ENCODE data around the gene PAPSS1. TPM values are rescaled to one million over a fixed set of nuclear protein-coding genes. Genes with fewer than 3 reads are reported as not detected.

Gene PAPSS1
- total RNA-seq, 1 donor from 2014 or later: 60.3 TPM

GRCh38 chr4:107751670-107752069 lies 31.6 kb upstream of the PAPSS1 start:
- no peaks in the 10 kb centered on the region for H3K36me3 ChIP-seq (ENCODE audit: control insufficient read depth, insufficient read depth, low read length)
- no peaks in the 10 kb centered on the region for H3K27me3 ChIP-seq (ENCODE audit: control insufficient read depth, insufficient read depth, low read length)
- TF ChIP-seq, protein P1, sequence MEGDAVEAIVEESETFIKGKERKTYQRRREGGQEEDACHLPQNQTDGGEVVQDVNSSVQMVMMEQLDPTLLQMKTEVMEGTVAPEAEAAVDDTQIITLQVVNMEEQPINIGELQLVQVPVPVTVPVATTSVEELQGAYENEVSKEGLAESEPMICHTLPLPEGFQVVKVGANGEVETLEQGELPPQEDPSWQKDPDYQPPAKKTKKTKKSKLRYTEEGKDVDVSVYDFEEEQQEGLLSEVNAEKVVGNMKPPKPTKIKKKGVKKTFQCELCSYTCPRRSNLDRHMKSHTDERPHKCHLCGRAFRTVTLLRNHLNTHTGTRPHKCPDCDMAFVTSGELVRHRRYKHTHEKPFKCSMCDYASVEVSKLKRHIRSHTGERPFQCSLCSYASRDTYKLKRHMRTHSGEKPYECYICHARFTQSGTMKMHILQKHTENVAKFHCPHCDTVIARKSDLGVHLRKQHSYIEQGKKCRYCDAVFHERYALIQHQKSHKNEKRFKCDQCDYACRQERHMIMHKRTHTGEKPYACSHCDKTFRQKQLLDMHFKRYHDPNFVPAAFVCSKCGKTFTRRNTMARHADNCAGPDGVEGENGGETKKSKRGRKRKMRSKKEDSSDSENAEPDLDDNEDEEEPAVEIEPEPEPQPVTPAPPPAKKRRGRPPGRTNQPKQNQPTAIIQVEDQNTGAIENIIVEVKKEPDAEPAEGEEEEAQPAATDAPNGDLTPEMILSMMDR (IDR thresholded peaks at IDR 0.05; ENCODE audit: insufficient read depth, low read length, poor library complexity, severe bottlenecking): no peak
- DNase-seq (ENCODE audit: low read depth): no peak
- H3K4me3 ChIP-seq (ENCODE audit: low read depth, low read length): no peak overlapping the region

DNA sequence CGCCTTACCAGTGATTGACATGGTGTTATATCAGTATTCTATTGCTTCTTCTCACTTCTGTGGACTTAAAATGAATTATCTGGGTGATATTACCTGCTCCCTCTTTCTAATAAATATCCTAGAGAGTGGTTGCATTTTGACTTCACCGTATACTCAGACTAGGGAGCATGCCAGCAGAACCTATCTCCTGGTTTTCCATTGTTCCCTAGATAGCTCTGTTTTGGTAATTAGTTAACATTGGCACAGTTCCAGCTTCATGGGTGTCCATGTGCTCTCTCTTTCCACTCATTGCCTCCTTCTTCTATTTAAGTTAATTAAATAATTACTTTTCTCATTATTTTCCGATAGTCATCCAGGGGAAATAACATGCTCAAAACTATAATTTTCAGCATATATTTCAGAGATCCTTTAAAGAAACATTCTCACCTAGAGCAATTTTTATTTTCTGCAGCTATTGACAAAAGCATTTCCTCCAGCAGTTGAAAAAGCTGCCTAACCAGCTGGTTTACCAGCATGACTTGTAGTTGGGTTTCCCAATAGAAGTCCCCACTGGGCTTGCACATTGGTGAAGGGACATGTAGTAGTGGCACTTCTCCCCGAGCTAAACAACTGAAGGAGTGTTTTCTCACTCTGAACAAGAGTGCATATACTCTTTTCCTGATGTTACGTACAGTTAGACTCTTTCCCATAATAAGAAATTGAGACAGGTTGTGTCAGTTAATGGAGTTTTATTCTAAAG lies 27.9 kb upstream of the PAPSS1 start:
- Histone ChIP-seq H3K4me3 (ENCODE audit: low read depth, low read length) (no peak overlapping the region), H3K36me3 (ENCODE audit: control insufficient read depth, insufficient read depth, low read length) (no peaks in the 10 kb centered on the region), H3K27me3 (ENCODE audit: control insufficient read depth, insufficient read depth, low read length) (no peaks in the 10 kb centered on the region)
- TF ChIP-seq, protein P1 (IDR thresholded peaks at IDR 0.05; ENCODE audit: insufficient read depth, low read length, poor library complexity, severe bottlenecking): no peak
- no peak for DNase-seq (ENCODE audit: low read depth)

DNA sequence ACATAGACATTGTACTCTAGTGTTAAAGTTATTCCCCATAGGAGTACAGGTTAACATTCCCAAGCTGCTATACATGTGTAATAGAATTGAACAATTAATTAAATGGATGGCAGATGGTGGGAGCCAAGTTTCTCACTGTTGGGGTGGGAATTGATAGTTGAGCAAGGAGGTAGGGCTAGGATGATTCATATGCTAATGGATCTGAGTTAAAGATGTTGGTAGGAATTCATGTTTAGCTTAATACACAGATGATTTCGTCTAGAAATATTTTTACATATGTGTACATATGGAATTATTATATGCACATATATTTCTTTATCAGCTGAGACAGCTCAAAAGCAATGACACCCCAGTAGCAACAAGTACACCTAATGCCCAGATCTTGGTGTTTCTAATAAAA lies 26.1 kb upstream of the PAPSS1 start:
- no peak for DNase-seq (ENCODE audit: low read depth)
- TF ChIP-seq, protein P1 (IDR thresholded peaks at IDR 0.05; ENCODE audit: insufficient read depth, low read length, poor library complexity, severe bottlenecking): no peak
- Histone ChIP-seq H3K4me3 (ENCODE audit: low read depth, low read length) (no peak overlapping the region), H3K27me3 (ENCODE audit: control insufficient read depth, insufficient read depth, low read length) (no peaks in the 10 kb centered on the region), H3K36me3 (ENCODE audit: control insufficient read depth, insufficient read depth, low read length) (no peaks in the 10 kb centered on the region)

DNA sequence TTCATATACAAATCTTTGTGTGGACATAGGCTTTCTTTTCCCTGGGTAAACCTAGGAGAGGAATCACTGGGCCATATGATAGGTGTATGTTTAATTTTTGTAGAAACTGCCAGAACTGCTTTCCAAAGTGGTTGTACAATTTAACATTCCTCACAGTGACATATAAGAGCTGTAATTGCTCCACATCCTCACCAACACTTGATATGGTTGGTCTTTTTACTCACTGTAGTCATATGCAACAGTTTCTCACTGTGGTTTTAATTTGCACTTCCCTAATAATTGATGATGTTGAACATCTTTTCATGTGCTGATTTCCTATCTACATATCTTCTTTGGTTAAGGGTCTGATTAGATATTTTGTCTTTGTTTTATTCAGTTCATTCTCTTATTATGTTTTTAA lies 24.5 kb upstream of the PAPSS1 start:
- H3K4me3 ChIP-seq (ENCODE audit: low read depth, low read length): no peak overlapping the region
- DNase-seq (ENCODE audit: low read depth): no peak
- TF ChIP-seq, protein P1 (IDR thresholded peaks at IDR 0.05; ENCODE audit: insufficient read depth, low read length, poor library complexity, severe bottlenecking): no peak

DNA sequence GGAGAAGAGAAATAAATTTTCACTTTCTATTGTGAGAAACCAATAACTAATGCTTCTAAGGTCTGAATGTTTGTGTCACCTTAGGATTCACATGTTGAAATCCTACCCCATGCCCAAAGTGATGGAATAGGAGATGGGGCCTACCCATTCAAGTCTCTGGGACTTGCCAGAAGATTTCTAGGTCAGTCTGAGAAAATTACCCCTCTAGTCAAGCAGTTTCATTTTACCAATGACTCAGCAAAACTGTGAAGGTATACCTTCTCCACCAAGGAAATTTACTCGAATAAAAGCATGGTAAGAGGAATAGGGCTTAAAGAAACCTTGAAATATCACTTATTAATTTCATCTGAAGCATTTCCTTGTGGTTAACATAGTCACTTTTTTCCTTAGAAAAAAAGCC lies 23.5 kb upstream of the PAPSS1 start:
- H3K36me3 ChIP-seq (ENCODE audit: control insufficient read depth, insufficient read depth, low read length): no peaks in the 10 kb centered on the region
- H3K27me3 ChIP-seq (ENCODE audit: control insufficient read depth, insufficient read depth, low read length): no peaks in the 10 kb centered on the region
- TF ChIP-seq, protein P1 (IDR thresholded peaks at IDR 0.05; ENCODE audit: insufficient read depth, low read length, poor library complexity, severe bottlenecking): no peak
- no peak overlapping the region for H3K4me3 ChIP-seq (ENCODE audit: low read depth, low read length)
- no peak for DNase-seq (ENCODE audit: low read depth)

More for the DNA sequence above, 24.5 kb upstream of the PAPSS1 start:
- no peaks in the 10 kb centered on the region for H3K36me3 ChIP-seq (ENCODE audit: control insufficient read depth, insufficient read depth, low read length)
- H3K27me3 ChIP-seq (ENCODE audit: control insufficient read depth, insufficient read depth, low read length): no peaks in the 10 kb centered on the region

GRCh38 chr4:107742791-107743190 lies 22.8 kb upstream of the PAPSS1 start:
- DNase-seq (ENCODE audit: low read depth): no peak
- TF ChIP-seq, protein P1 (IDR thresholded peaks at IDR 0.05; ENCODE audit: insufficient read depth, low read length, poor library complexity, severe bottlenecking): no peak
- H3K4me3 ChIP-seq (ENCODE audit: low read depth, low read length): no peak overlapping the region
- H3K36me3 ChIP-seq (ENCODE audit: control insufficient read depth, insufficient read depth, low read length): no peaks in the 10 kb centered on the region
- no peaks in the 10 kb centered on the region for H3K27me3 ChIP-seq (ENCODE audit: control insufficient read depth, insufficient read depth, low read length)
